ENCODE data around the gene MINDY3. TPM values are rescaled to one million over a fixed set of nuclear protein-coding genes. Genes with fewer than 3 reads are reported as not detected.
"Not testable (repeated sequence)": the region's sequence is repeated elsewhere in the genome, so short reads cannot be mapped to it uniquely, and the experiment has no call there.

The MINDY3 gene
- total RNA-seq, 1 donor from 2014 or later: 29.7 TPM

GRCh38 chr10:15857107-15857575 lies 3.2 kb downstream of the MINDY3 start:
- DNase-seq (ENCODE audit: extremely low read depth, low read depth, low spot score): no peak

GRCh38 chr10:15856328-15857015 lies 3.8 kb downstream of the MINDY3 start:
- DNase-seq (ENCODE audit: extremely low read depth, low read depth, low spot score): no peak

- no peak for DNase-seq (ENCODE audit: extremely low read depth, low read depth, low spot score)
Measured at GRCh38 chr10:15853800-15854199, 6.5 kb downstream of the MINDY3 start.

- DNase-seq (ENCODE audit: extremely low read depth, low read depth, low spot score): no peak
Measured at GRCh38 chr10:15852111-15852557, 8.2 kb downstream of the MINDY3 start.

GRCh38 chr10:15850337-15850978 lies 9.8 kb downstream of the MINDY3 start:
- not testable (repeated sequence) for DNase-seq (ENCODE audit: extremely low read depth, low read depth, low spot score)

- DNase-seq (ENCODE audit: extremely low read depth, low read depth, low spot score): no peak
Measured at GRCh38 chr10:15849316-15849715, 11.0 kb downstream of the MINDY3 start.

- no peak for DNase-seq (ENCODE audit: extremely low read depth, low read depth, low spot score)
Measured at GRCh38 chr10:15847481-15847880, 12.8 kb downstream of the MINDY3 start.

DNA sequence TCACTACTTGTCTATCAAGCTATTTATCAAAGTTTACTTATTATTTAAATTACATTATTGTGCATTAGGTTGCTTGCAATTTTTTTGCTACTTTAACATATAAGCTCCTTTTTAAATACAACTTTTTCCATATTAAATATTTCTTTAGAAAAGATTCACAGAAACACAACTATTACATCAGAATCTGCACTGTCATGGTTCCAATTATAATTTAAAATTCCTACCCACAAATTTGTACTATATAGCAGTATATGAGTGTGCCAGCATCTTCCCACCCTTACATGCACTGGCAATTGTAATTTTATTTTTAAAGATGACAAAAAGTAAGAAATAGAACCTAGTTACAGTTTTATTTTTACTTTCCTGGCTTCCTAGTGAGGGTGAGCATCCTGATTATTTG lies 15.8 kb downstream of the MINDY3 start:
- no peak for DNase-seq (ENCODE audit: extremely low read depth, low read depth, low spot score)

DNA sequence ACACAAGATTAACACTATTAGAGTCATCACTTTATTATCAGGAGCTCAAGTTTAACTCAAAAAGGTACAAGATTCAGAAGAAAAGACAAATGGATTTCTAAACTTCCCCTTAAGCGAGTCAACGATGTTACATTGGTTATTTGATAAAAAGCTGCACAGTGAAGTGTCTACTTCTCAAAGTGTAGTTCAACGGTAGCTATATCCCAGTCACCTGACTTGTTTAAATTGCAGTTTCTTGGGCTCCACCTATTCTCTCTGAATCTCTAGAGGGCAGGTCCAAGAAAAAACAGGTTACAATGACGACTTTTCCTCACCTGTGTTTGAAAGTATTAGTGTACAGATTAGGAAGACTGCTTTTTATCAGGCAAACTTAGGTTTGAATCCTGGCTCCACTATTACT lies 16.6 kb downstream of the MINDY3 start:
- DNase-seq (ENCODE audit: extremely low read depth, low read depth, low spot score): no peak

DNA sequence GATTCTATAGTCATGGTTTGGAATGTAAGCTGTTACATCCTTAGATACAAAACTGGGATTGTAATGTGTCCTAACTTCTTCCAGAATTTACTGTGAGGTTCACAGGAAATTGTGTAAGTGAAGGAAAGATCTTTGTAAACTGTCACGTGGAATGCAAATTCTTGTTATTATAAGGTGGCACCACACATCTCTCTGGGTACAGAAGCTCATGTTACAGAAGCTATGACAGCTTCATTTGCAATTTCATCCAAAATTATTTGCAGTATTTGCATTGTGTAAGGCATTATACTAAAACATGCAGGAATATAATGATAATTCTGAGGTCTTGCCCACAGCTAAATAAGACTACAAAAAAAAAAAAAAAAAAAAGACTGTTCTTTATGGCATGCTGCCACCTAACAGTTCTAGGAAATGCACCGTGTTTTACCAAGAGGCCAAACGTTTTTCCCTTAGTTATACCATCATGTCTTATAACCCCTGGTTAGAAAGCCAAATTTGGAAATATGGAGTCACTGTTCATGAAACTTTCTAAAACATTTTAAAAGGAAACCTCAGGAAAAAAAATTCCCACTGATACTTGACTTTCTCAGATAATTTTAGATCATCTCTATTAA lies 17.6 kb downstream of the MINDY3 start:
- no peak for DNase-seq (ENCODE audit: extremely low read depth, low read depth, low spot score)

- DNase-seq (ENCODE audit: extremely low read depth, low read depth, low spot score): no peak
Measured at GRCh38 chr10:15841696-15842095, 18.6 kb downstream of the MINDY3 start.

DNA sequence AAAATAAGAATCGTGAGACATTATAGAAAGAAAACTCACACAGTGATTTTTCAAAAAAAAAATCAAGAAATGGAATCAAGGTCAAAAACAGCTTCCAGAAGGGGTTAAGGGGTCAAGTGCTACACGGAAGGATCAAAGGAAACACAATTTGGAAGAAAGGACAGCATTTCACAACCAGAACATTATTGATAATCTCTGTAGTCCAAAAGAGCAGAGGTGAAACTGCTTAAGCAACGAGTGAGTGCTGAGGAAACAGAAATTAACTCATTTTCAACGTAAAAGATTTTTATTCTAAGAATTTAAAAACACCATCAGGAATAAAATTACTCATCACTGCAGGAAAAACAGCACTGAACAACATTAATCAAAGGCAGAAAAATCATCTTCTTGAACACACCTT lies 23.5 kb downstream of the MINDY3 start:
- no peak for DNase-seq (ENCODE audit: extremely low read depth, low read depth, low spot score)

GRCh38 chr10:15829495-15829894 lies 30.8 kb downstream of the MINDY3 start:
- DNase-seq (ENCODE audit: extremely low read depth, low read depth, low spot score): no peak

- DNase-seq (ENCODE audit: extremely low read depth, low read depth, low spot score): no peak
Measured at GRCh38 chr10:15824498-15824897, 35.8 kb downstream of the MINDY3 start.

DNA sequence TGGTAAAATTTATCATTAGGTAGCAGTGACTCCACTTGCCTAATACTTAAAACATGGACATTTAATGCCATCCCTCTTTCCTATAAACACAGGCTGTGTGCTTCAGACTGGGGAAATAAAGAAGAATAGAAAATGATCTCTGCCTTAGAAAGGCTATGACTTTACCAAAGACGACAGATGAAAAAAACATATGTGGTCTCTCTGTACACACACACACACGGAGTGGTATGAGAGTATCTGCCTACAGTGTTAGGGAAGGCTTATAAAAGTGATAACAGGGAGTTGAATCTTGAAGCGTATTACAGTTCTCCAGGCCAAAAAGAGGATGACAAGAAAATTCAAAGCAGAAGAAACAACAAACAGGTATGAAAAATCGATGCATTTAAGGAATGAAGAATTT lies 38.2 kb downstream of the MINDY3 start:
- DNase-seq (ENCODE audit: extremely low read depth, low read depth, low spot score): no peak

DNA sequence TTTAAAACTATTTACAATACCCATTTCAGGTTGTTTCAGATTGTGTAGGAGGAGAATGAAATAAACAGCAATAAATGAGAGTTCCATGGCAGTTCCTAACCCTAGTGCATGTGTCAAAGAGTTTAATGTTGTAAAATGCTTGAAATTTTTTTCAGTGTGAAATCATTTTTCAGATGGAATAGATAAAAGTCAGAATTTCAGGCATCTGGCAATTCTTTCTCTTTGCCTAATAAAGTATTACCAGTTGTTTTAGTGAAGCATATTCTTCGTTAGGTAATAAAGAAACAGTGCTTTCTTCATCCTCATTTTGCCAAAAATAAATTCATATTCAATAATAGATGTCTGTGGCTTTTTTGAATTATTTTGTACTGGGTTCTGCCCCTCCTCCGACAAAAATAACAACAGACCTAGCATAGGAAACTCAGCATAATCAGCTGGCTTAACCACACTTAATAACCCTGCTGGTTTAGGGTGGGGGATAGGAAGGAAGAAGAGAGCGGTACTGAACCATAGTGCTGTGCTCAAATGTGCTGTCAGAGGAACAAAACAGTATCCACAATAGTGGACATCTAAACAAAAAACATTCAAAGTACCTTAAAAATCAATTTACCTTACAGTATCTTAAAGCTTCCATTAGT lies 39.1 kb downstream of the MINDY3 start:
- no peak for DNase-seq (ENCODE audit: extremely low read depth, low read depth, low spot score)

DNA sequence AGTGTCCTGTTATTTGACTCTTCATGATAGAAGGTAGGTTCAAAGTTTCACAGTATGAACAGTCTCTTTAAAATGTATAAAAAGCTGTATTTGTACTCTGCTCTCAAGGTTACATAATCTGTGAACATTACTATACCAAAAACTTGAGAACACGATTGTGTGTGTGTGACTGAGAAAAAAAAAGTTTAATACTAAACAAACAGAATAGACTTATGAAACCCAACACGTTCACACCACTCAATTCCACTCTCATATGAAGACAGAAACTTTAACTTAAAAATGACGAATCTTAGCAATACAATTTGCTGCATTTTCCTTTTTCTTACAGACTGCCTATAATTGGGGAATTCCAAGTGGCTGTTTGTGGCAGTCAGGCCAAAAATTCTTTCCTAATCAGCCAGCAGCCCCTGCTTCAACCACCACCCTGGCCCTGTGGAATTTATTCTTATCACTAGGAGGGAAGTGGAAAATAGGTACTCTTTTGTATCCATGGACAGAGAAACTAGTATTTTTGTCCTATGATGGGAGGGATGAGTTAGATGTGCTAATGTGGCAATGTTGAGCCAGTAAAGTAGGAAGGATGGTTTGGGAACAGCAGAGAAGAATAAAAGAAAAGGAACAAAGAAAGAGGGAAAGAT lies 42.8 kb downstream of the MINDY3 start:
- no peak for DNase-seq (ENCODE audit: extremely low read depth, low read depth, low spot score)

DNA sequence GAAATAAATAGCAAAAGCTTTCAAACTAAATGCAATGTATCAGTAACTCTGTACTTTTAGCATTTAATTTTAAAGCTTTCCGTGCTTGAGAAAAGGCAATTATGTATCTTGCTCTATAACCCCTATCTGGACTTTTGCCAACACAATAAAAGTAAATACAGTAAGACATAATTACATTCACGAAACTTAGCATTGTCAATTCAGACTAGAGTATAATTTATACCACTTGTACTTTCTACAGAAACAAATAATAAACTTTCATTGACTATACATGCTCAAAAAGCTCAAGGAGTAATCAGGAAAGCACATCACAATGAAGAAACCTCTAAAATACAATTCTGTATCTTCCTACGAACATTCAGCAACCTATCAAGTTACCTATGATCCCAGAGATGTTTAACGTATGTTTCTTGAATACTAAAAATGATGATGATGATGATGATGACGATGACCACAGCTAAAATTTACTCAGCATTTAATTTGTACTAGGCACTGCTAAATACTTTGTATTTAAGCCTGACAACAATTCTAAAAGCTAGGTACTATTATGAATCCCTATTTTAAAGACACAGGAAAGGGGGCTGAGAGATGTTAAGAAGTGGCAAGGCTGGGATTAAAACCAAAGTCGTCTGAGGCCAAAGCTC lies 44.9 kb downstream of the MINDY3 start:
- DNase-seq (ENCODE audit: extremely low read depth, low read depth, low spot score): no peak

DNA sequence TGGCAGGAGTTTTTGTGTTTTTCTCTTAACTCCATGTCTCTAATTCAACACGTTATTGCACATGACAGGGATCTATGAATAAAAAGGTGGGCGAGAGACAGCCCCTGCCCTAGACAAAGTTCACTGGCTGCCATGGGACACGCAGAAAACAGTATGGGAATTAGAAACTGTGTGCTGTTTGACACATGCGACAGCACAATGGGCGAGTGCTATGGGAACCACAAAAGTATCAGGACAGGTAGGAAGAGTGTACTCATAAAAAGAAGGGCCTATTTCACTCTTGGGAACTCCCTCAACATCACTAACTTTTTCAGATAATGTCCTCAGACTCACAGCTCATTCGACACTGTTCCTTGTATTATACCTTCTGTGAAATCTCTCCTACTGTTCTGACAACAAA lies 45.7 kb downstream of the MINDY3 start:
- DNase-seq (ENCODE audit: extremely low read depth, low read depth, low spot score): no peak

DNA sequence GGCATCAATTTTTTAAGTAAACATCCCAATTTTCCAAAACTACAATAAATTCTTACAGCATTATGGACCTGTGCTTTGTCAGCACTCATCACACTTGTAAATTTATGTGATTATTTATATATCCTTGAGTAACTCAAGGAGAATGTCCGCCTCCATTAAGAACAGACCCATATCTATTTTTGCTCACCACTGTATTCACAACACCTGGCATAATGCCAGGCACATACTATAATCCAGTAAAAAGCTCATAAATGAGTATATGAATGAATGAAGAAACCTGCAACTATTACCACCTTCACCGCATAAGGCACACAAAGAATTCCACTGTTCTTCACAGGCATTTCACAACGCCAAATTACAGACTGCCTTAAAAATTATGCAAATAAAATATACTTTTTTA lies 46.9 kb downstream of the MINDY3 start:
- DNase-seq (ENCODE audit: extremely low read depth, low read depth, low spot score): no peak

DNA sequence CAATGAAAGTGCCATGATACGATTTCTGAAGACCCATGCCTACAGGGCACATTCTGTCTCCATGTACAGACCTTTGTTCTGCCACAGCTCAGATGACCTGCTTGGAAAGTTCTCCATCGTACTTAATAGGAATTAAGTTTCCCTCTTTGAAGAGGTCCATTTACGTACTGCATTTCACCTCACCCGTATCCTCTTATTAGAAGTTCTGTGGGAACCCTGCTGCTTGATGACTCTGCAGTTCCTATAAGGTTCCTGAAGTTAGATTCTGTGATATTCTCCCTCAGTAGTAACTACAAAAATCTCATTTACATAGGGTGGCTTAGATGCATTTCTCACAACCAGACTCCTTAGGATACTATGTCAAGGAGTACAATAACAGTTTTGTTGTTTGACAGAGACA lies 50.9 kb downstream of the MINDY3 start:
- no peak for DNase-seq (ENCODE audit: extremely low read depth, low read depth, low spot score)

All from glomerular endothelial cell (primary cell).